Measurements from ENCODE around the gene MAT2B. TPM values are rescaled to one million over a fixed set of nuclear protein-coding genes. Genes with fewer than 3 reads are reported as not detected.
A peak's percentile ranks its signal among the peaks of the same experiment; 100 is the strongest.

The MAT2B gene
- polyA plus RNA-seq, 1 donor from 2014 or later = 234 TPM

GRCh38 chr5:163489055-163489744, 16.2 kb upstream of the MAT2B start:
- Mint-ChIP-seq H3K36me3 (peaks cover 3% of the 10 kb centered on the region), H3K27ac (no peak overlapping the region), H3K9me3 (no peaks in the 10 kb centered on the region), H3K4me1 (no peaks in the 10 kb centered on the region), H3K4me3 (no peak overlapping the region), H3K27me3 (no peaks in the 10 kb centered on the region)

- H3K27me3 Mint-ChIP-seq = no peaks in the 10 kb centered on the region
- H3K36me3 Mint-ChIP-seq = peaks cover 3% of the 10 kb centered on the region
- H3K4me3 Mint-ChIP-seq = no peak overlapping the region
- no peak overlapping the region for H3K27ac Mint-ChIP-seq
- H3K4me1 Mint-ChIP-seq = no peaks in the 10 kb centered on the region
- H3K9me3 Mint-ChIP-seq = no peaks in the 10 kb centered on the region
These were observed 15.7 kb upstream of the MAT2B start for GRCh38 chr5:163489745-163490075.

GRCh38 chr5:163496286-163496685, 9.1 kb upstream of the MAT2B start:
- Mint-ChIP-seq H3K4me3 (no peak overlapping the region), H3K27me3 (no peaks in the 10 kb centered on the region), H3K36me3 (no peaks in the 10 kb centered on the region), H3K4me1 (no peaks in the 10 kb centered on the region), H3K27ac (no peak overlapping the region), H3K9me3 (peaks cover 0 to 2% (median 0%) of the 10 kb centered on the region in 3 donors)

GRCh38 chr5:163497315-163497714, 8.1 kb upstream of the MAT2B start:
- H3K27ac Mint-ChIP-seq = peak overlapping the region in 1 of 3 donors; percentile 32
- no peaks in the 10 kb centered on the region for H3K36me3 Mint-ChIP-seq
- no peaks in the 10 kb centered on the region for H3K27me3 Mint-ChIP-seq
- no peaks in the 10 kb centered on the region for H3K4me1 Mint-ChIP-seq
- H3K9me3 Mint-ChIP-seq = peaks cover 0 to 2% (median 0%) of the 10 kb centered on the region in 3 donors
- H3K4me3 Mint-ChIP-seq = no peak overlapping the region

GRCh38 chr5:163498886-163499285, 6.5 kb upstream of the MAT2B start:
- Mint-ChIP-seq H3K4me1 (peaks cover 6 to 12% (median 9%) of the 10 kb centered on the region in 3 donors), H3K36me3 (no peaks in the 10 kb centered on the region), H3K9me3 (peaks cover 0 to 2% (median 0%) of the 10 kb centered on the region in 3 donors), H3K27ac (no peak overlapping the region), H3K4me3 (no peak overlapping the region), H3K27me3 (no peaks in the 10 kb centered on the region)

- H3K36me3 Mint-ChIP-seq = peaks cover 1% of the 10 kb centered on the region
- H3K4me3 Mint-ChIP-seq = peak overlapping the region; percentile 94 to 99 (median 97)
- H3K27ac Mint-ChIP-seq = peak overlapping the region; percentile 82 to 98 (median 98)
- no peaks in the 10 kb centered on the region for H3K27me3 Mint-ChIP-seq
- no peaks in the 10 kb centered on the region for H3K9me3 Mint-ChIP-seq
- peaks cover 13 to 23% (median 20%) of the 10 kb centered on the region in 3 donors for H3K4me1 Mint-ChIP-seq
These were observed 2.9 kb upstream of the MAT2B start for GRCh38 chr5:163502521-163502920.

- H3K4me3 Mint-ChIP-seq = peak overlapping the region; percentile 94 to 99 (median 97)
- H3K27me3 Mint-ChIP-seq = no peaks in the 10 kb centered on the region
- peak overlapping the region; percentile 98 to 100 (median 98) for H3K27ac Mint-ChIP-seq
- H3K9me3 Mint-ChIP-seq = no peaks in the 10 kb centered on the region
- H3K4me1 Mint-ChIP-seq = peaks cover 21 to 28% (median 28%) of the 10 kb centered on the region in 3 donors
- H3K36me3 Mint-ChIP-seq = peaks cover 1% of the 10 kb centered on the region
These were observed 2.0 kb upstream of the MAT2B start for GRCh38 chr5:163503106-163504078.

GRCh38 chr5:163504079-163504931, 1.1 kb upstream of the MAT2B start:
- Mint-ChIP-seq H3K27ac (peak overlapping the region; percentile 98 to 100 (median 98)), H3K36me3 (peaks cover 1% of the 10 kb centered on the region), H3K9me3 (no peaks in the 10 kb centered on the region), H3K27me3 (no peaks in the 10 kb centered on the region), H3K4me1 (peaks cover 29 to 37% (median 35%) of the 10 kb centered on the region in 3 donors), H3K4me3 (peak overlapping the region; percentile 94 to 99 (median 97))

GRCh38 chr5:163505049-163505367, 411 bp upstream of the MAT2B start:
- peaks cover 1% of the 10 kb centered on the region for H3K36me3 Mint-ChIP-seq
- H3K4me1 Mint-ChIP-seq = peaks cover 36 to 43% (median 42%) of the 10 kb centered on the region in 3 donors
- H3K4me3 Mint-ChIP-seq = peak overlapping the region; percentile 94 to 99 (median 97)
- H3K27ac Mint-ChIP-seq = peak overlapping the region; percentile 98 to 100 (median 98)
- H3K9me3 Mint-ChIP-seq = no peaks in the 10 kb centered on the region
- no peaks in the 10 kb centered on the region for H3K27me3 Mint-ChIP-seq

- H3K9me3 Mint-ChIP-seq = no peaks in the 10 kb centered on the region
- no peaks in the 10 kb centered on the region for H3K27me3 Mint-ChIP-seq
- peaks cover 3% of the 10 kb centered on the region for H3K36me3 Mint-ChIP-seq
- peak overlapping the region; percentile 98 to 100 (median 98) for H3K27ac Mint-ChIP-seq
- H3K4me3 Mint-ChIP-seq = peak overlapping the region; percentile 94 to 99 (median 97)
- H3K4me1 Mint-ChIP-seq = peaks cover 44 to 51% (median 50%) of the 10 kb centered on the region in 3 donors
These were observed 657 bp downstream of the MAT2B start for GRCh38 chr5:163506095-163506457.

- peak overlapping the region; percentile 94 to 99 (median 97) for H3K4me3 Mint-ChIP-seq
- no peaks in the 10 kb centered on the region for H3K9me3 Mint-ChIP-seq
- H3K36me3 Mint-ChIP-seq = peaks cover 3% of the 10 kb centered on the region
- H3K27ac Mint-ChIP-seq = peak overlapping the region; percentile 98 to 100 (median 98)
- peaks cover 44 to 52% (median 51%) of the 10 kb centered on the region in 3 donors for H3K4me1 Mint-ChIP-seq
- no peaks in the 10 kb centered on the region for H3K27me3 Mint-ChIP-seq
These were observed 1.3 kb downstream of the MAT2B start for GRCh38 chr5:163506726-163507125.

GRCh38 chr5:163508753-163509152, 3.3 kb downstream of the MAT2B start:
- peaks cover 3% of the 10 kb centered on the region for H3K36me3 Mint-ChIP-seq
- peak overlapping the region; percentile 98 to 100 (median 98) for H3K27ac Mint-ChIP-seq
- H3K9me3 Mint-ChIP-seq = no peaks in the 10 kb centered on the region
- H3K4me1 Mint-ChIP-seq = peaks cover 41 to 54% (median 45%) of the 10 kb centered on the region in 3 donors
- H3K4me3 Mint-ChIP-seq = peak overlapping the region; percentile 75 to 99 (median 91)
- no peaks in the 10 kb centered on the region for H3K27me3 Mint-ChIP-seq

GRCh38 chr5:163509291-163509951, 4.0 kb downstream of the MAT2B start:
- Mint-ChIP-seq H3K36me3 (peaks cover 3% of the 10 kb centered on the region), H3K4me1 (peaks cover 38 to 50% (median 38%) of the 10 kb centered on the region in 3 donors)

GRCh38 chr5:163512526-163512925, 7.1 kb downstream of the MAT2B start:
- peaks cover 2% of the 10 kb centered on the region for H3K36me3 Mint-ChIP-seq
- H3K27ac Mint-ChIP-seq = no peak overlapping the region
- H3K4me1 Mint-ChIP-seq = peaks cover 32 to 45% (median 35%) of the 10 kb centered on the region in 3 donors
- H3K4me3 Mint-ChIP-seq = peak overlapping the region in 1 of 4 donors; percentile 74
- no peaks in the 10 kb centered on the region for H3K9me3 Mint-ChIP-seq
- no peaks in the 10 kb centered on the region for H3K27me3 Mint-ChIP-seq

More at GRCh38 chr5:163509291-163509951, 4.0 kb downstream of the MAT2B start:
- Mint-ChIP-seq H3K4me3 (peak overlapping the region; percentile 75 to 99 (median 91)), H3K27ac (peak overlapping the region; percentile 98 to 100 (median 98)), H3K9me3 (no peaks in the 10 kb centered on the region), H3K27me3 (no peaks in the 10 kb centered on the region)

Data from IgD-negative memory B cell (primary cell).